HepG2 (cell line): ENCODE data around the gene PTPRM. TPM values are rescaled to one million over a fixed set of nuclear protein-coding genes. Genes with fewer than 3 reads are reported as not detected.
A peak's percentile ranks its signal among the peaks of the same experiment; 100 is the strongest.

Experiments used
- DMAP1 ChIP-seq: IDR thresholded peaks from 2 replicates; pipeline ENCODE4 v1.6.1; 2016
- EEA1 ChIP-seq: sonication (generic); formaldehyde crosslinking; IDR thresholded peaks from 2 replicates; pipeline ENCODE4 v1.5.1; 2020; ENCODE audit warnings: mild to moderate bottlenecking, missing genetic modification reagents, borderline replicate concordance
- HOXA3 ChIP-seq: sonication (generic); formaldehyde crosslinking; IDR thresholded peaks from 2 replicates; pipeline ENCODE4 v1.5.0; 2020; ENCODE audit warnings: missing genetic modification reagents
- KIAA2018 ChIP-seq: sonication (generic); formaldehyde crosslinking; IDR thresholded peaks from 2 replicates; pipeline ENCODE4 v1.5.0; 2020; ENCODE audit warnings: mild to moderate bottlenecking, missing genetic modification reagents, borderline replicate concordance
- MAFG ChIP-seq: sonication (generic); formaldehyde crosslinking; IDR thresholded peaks from 2 replicates; pipeline ENCODE4 v1.5.1; 2020; ENCODE audit warnings: mild to moderate bottlenecking, missing genetic modification reagents
- PHF5A ChIP-seq: IDR thresholded peaks from one replicate; pipeline ENCODE4 v1.6.1; 2018; ENCODE audit warnings: low read depth, missing genetic modification reagents; ENCODE audit not compliant: unreplicated experiment
- PLSCR1 ChIP-seq: sonication (generic); formaldehyde crosslinking; IDR thresholded peaks from 2 replicates; pipeline ENCODE4 v1.5.0; 2020; ENCODE audit warnings: missing genetic modification reagents, mild to moderate bottlenecking, borderline replicate concordance
- RFXANK ChIP-seq: IDR thresholded peaks from 2 replicates; pipeline ENCODE4 v1.6.1; 2016
- RXRB ChIP-seq: IDR thresholded peaks from 2 replicates; pipeline ENCODE4 v1.6.1; 2016; ENCODE audit warnings: borderline replicate concordance, missing genetic modification reagents, missing compliant biosample characterization
- SMAD3 ChIP-seq: sonication (generic); formaldehyde crosslinking; IDR thresholded peaks from 2 replicates; pipeline ENCODE4 v1.4.0; 2020; ENCODE audit warnings: missing genetic modification reagents
- ZBTB3 ChIP-seq: sonication (generic); formaldehyde crosslinking; IDR thresholded peaks from 2 replicates; pipeline ENCODE4 v1.4.0; 2020; ENCODE audit warnings: low read depth, mild to moderate bottlenecking, moderate library complexity, missing genetic modification reagents, borderline replicate concordance
- ZIK1 ChIP-seq: sonication (generic); formaldehyde crosslinking; IDR thresholded peaks from 2 replicates; pipeline ENCODE4 v1.5.0; 2020; ENCODE audit warnings: mild to moderate bottlenecking, low read depth, missing genetic modification reagents, borderline replicate concordance
- ZKSCAN8 ChIP-seq: IDR thresholded peaks from 2 replicates; pipeline ENCODE4 v1.6.1; 2016; ENCODE audit warnings: borderline replicate concordance, missing genetic modification reagents, missing compliant biosample characterization
- ZNF296 ChIP-seq: sonication (generic); formaldehyde crosslinking; conservative IDR thresholded peaks from 2 replicates; pipeline ENCODE4 v1.5.0; 2020; ENCODE audit warnings: mild to moderate bottlenecking, missing genetic modification reagents
- ZNF3 ChIP-seq: IDR thresholded peaks from 2 replicates; pipeline ENCODE4 v1.7.0; 2017; ENCODE audit warnings: inconsistent platforms
- ZNF570 ChIP-seq: sonication (generic); formaldehyde crosslinking; IDR thresholded peaks from 2 replicates; pipeline ENCODE4 v1.4.0; 2020; ENCODE audit warnings: mild to moderate bottlenecking, missing genetic modification reagents, borderline replicate concordance
- ZNF619 ChIP-seq: sonication (generic); formaldehyde crosslinking; IDR thresholded peaks from 2 replicates; pipeline ENCODE4 v1.4.0; 2020; ENCODE audit warnings: mild to moderate bottlenecking, missing genetic modification reagents
- ZNF687 ChIP-seq: sonication (generic); formaldehyde crosslinking; IDR thresholded peaks from 2 replicates; pipeline ENCODE4 v1.5.1; 2020; ENCODE audit warnings: mild to moderate bottlenecking, missing genetic modification reagents, moderate library complexity
- ZNF773 ChIP-seq: sonication (generic); formaldehyde crosslinking; IDR thresholded peaks from 2 replicates; pipeline ENCODE4 v1.4.0; 2020; ENCODE audit warnings: missing genetic modification reagents, borderline replicate concordance
- polyA plus RNA-seq, 8 experiments: library from polyadenylated mRNA; depleted of rRNA in 3 of 8; stranded (reverse) in 7 of 8; unstranded in 1 of 8; fragments of >200 nt; fragmentation: Illumina TruSeq in 4 of 8; extraction: Trizol in 4 of 8; gene quantifications; 2 replicates each; pipeline versions ENCODE4 v1.2.1 to v1.2.3, GENCODE V29; 2011 to 2016; ENCODE audit warnings: low read depth in 4 of 8, missing spikeins in 1 of 8, mixed read lengths in 1 of 8; ENCODE audit not compliant: insufficient read depth in 1 of 8
- total RNA-seq, 5 experiments: library from RNA; depleted of rRNA; stranded (reverse); fragments of >200 nt; fragmentation: Illumina TruSeq; extraction: Trizol; gene quantifications; 2 replicates each; pipeline ENCODE4 v1.2.3, GENCODE V29; 2016; ENCODE audit warnings: low read depth in 1 of 5

The PTPRM gene
- total and polyA plus RNA-seq, 2 of the 13 experiments (the other 11 are each of a cell fraction or from before 2014, with no cell fraction given), result 12.6 to 108 TPM

- TF ChIP-seq KIAA2018 (CRISPR knock-in tag) (no peak), ZNF570 (CRISPR knock-in tag) (no peak), ZIK1 (CRISPR knock-in tag) (no peak), SMAD3 (no peak), ZNF3 (CRISPR knock-in tag) (no peak), MAFG (CRISPR knock-in tag) (no peak), RFXANK (no peak), EEA1 (no peak), DMAP1 (CRISPR knock-in tag) (no peak), ZNF619 (CRISPR knock-in tag) (no peak), ZKSCAN8 (CRISPR knock-in tag) (no peak), ZNF773 (CRISPR knock-in tag) (no peak), ZBTB3 (CRISPR knock-in tag) (no peak), PLSCR1 (CRISPR knock-in tag) (no peak), RXRB (no peak), HOXA3 (CRISPR knock-in tag) (0 out of 2 replicates have a peak, but pooled peaks have one; percentile 37), ZNF296 (CRISPR knock-in tag) (no peak), PHF5A (CRISPR knock-in tag) (no peak), ZNF687 (CRISPR knock-in tag) (peak; percentile 56)
These were observed 1.3 kb downstream of the PTPRM start (continued) for GRCh38 chr18:7568426-7568825.
